HepG2 (cell line): ENCODE results near the gene TNRC18. TPM values are rescaled to one million over a fixed set of nuclear protein-coding genes. Genes with fewer than 3 reads are reported as not detected.

Experiments used
- AGO1 ChIP-seq: fragments of 200-400 bp; formaldehyde crosslinking; IDR thresholded peaks from 2 replicates; pipeline ENCODE4 v1.6.1; 2017; ENCODE audit warnings: mild to moderate bottlenecking, low read depth, low read length, moderate library complexity; ENCODE audit not compliant: poor library complexity, severe bottlenecking
- ETV5 ChIP-seq: IDR thresholded peaks from 2 replicates; pipeline ENCODE4 v1.6.1; 2018; ENCODE audit warnings: missing biosample characterization, missing genetic modification reagents, inconsistent platforms, borderline replicate concordance
- ETV6 ChIP-seq: sonication (generic); formaldehyde crosslinking; conservative IDR thresholded peaks from 2 replicates; pipeline ENCODE4 v1.4.0; 2020; ENCODE audit warnings: missing genetic modification reagents
- FOXA3 ChIP-seq: IDR thresholded peaks from 2 replicates; pipeline ENCODE4 v1.6.1; 2016; ENCODE audit warnings: missing genetic modification reagents, missing compliant biosample characterization
- FOXC1 ChIP-seq: sonication (generic); formaldehyde crosslinking; IDR thresholded peaks from 2 replicates; pipeline ENCODE4 v1.8.0; 2022; ENCODE audit warnings: mild to moderate bottlenecking, missing genetic modification reagents, borderline replicate concordance
- FOXO1 ChIP-seq: sonication (generic); formaldehyde crosslinking; IDR thresholded peaks from 2 replicates; pipeline ENCODE4 v1.4.0; 2020; ENCODE audit warnings: missing genetic modification reagents
- GATAD1 ChIP-seq: IDR thresholded peaks from 2 replicates; pipeline ENCODE4 v1.6.1; 2016; ENCODE audit warnings: missing genetic modification reagents, missing compliant biosample characterization
- HMG20B ChIP-seq: conservative IDR thresholded peaks from 2 replicates; pipeline ENCODE4 v1.6.1; 2016; ENCODE audit warnings: missing genetic modification reagents, missing compliant biosample characterization
- HNRNPK ChIP-seq: fragments of 200-400 bp; formaldehyde crosslinking; IDR thresholded peaks from 2 replicates; pipeline ENCODE4 v1.6.1; 2018; ENCODE audit warnings: low read length, low read depth, moderate library complexity, mild to moderate bottlenecking; ENCODE audit not compliant: poor library complexity, severe bottlenecking
- IRF2 ChIP-seq: IDR thresholded peaks from 2 replicates; pipeline ENCODE4 v1.6.1; 2018; ENCODE audit warnings: missing genetic modification reagents, missing compliant biosample characterization
- KAT8 ChIP-seq: IDR thresholded peaks from 2 replicates; pipeline ENCODE4 v1.6.1; 2016; ENCODE audit warnings: missing genetic modification reagents, missing compliant biosample characterization
- KDM4B ChIP-seq: sonication (generic); formaldehyde crosslinking; IDR thresholded peaks from 2 replicates; pipeline ENCODE4 v1.4.0; 2020; ENCODE audit warnings: missing genetic modification reagents
- KMT2B ChIP-seq: IDR thresholded peaks from 2 replicates; pipeline ENCODE4 v1.6.1; 2016; ENCODE audit warnings: missing genetic modification reagents, missing compliant biosample characterization
- MIER2 ChIP-seq: IDR thresholded peaks from 2 replicates; pipeline ENCODE4 v1.6.1; 2016; ENCODE audit warnings: missing biosample characterization, missing genetic modification reagents
- POLR2G ChIP-seq: fragments of 200-400 bp; formaldehyde crosslinking; IDR thresholded peaks from 2 replicates; pipeline ENCODE4 v1.6.1; 2018; ENCODE audit warnings: mild to moderate bottlenecking, low read depth, low read length, moderate library complexity
- REPIN1 ChIP-seq: sonication (generic); formaldehyde crosslinking; IDR thresholded peaks from 2 replicates; pipeline ENCODE4 v1.8.0; 2022; ENCODE audit warnings: missing genetic modification reagents, low read depth, mild to moderate bottlenecking, borderline replicate concordance
- RFX1 ChIP-seq: fragments of 450-650 bp; IDR thresholded peaks from 2 replicates; pipeline ENCODE4 v1.6.1; 2017
- RXRA ChIP-seq: sonication (generic); formaldehyde crosslinking; IDR thresholded peaks from 2 replicates; pipeline ENCODE4 v1.5.1; 2020; ENCODE audit warnings: missing genetic modification reagents
- SMAD1 ChIP-seq: sonication (generic); formaldehyde crosslinking; IDR thresholded peaks from 2 replicates; pipeline ENCODE4 v1.4.0; 2020; ENCODE audit warnings: missing genetic modification reagents, low read depth, mild to moderate bottlenecking, borderline replicate concordance
- SP4 ChIP-seq: sonication (generic); formaldehyde crosslinking; IDR thresholded peaks from 2 replicates; pipeline ENCODE4 v1.8.1; 2023; ENCODE audit warnings: mild to moderate bottlenecking, missing genetic modification reagents
- SUZ12 ChIP-seq: fragments of 150-350 bp; IDR thresholded peaks from 2 replicates; pipeline ENCODE4 v1.6.1; 2014; ENCODE audit warnings: low read depth, low read length
- YY1 ChIP-seq: IDR thresholded peaks from 2 replicates; pipeline ENCODE4 v1.6.1; 2011; ENCODE audit warnings: low read length, low read depth, moderate library complexity, mild to moderate bottlenecking; ENCODE audit not compliant: insufficient read depth, insufficient replicate concordance
- ZBTB8A ChIP-seq: sonication (generic); formaldehyde crosslinking; IDR thresholded peaks from 2 replicates; pipeline ENCODE4 v1.4.0; 2020; ENCODE audit warnings: mild to moderate bottlenecking, low read depth, missing genetic modification reagents, borderline replicate concordance
- ZNF101 ChIP-seq: sonication (generic); formaldehyde crosslinking; IDR thresholded peaks from 2 replicates; pipeline ENCODE4 v1.4.0; 2020; ENCODE audit warnings: mild to moderate bottlenecking, low read depth, missing genetic modification reagents, borderline replicate concordance
- ZNF30 ChIP-seq: sonication (generic); formaldehyde crosslinking; IDR thresholded peaks from 2 replicates; pipeline ENCODE4 v1.5.0; 2020; ENCODE audit warnings: mild to moderate bottlenecking, missing genetic modification reagents
- ZNF33B ChIP-seq: sonication (generic); formaldehyde crosslinking; IDR thresholded peaks from 2 replicates; pipeline ENCODE4 v1.5.1; 2020; ENCODE audit warnings: mild to moderate bottlenecking, missing genetic modification reagents
- ZNF557 ChIP-seq: sonication (generic); formaldehyde crosslinking; IDR thresholded peaks from 2 replicates; pipeline ENCODE4 v1.4.0; 2020; ENCODE audit warnings: missing genetic modification reagents
- ZNF614 ChIP-seq: IDR thresholded peaks from 2 replicates; pipeline ENCODE4 v1.6.1; 2018; ENCODE audit warnings: missing biosample characterization, missing genetic modification reagents, inconsistent platforms, borderline replicate concordance
- ZNF777 ChIP-seq: sonication (generic); formaldehyde crosslinking; IDR thresholded peaks from 2 replicates; pipeline ENCODE4 v1.4.0; 2020; ENCODE audit warnings: missing genetic modification reagents
- ZNF782 ChIP-seq: sonication (generic); formaldehyde crosslinking; IDR thresholded peaks from 2 replicates; pipeline ENCODE4 v1.4.0; 2020; ENCODE audit warnings: missing genetic modification reagents, mild to moderate bottlenecking, borderline replicate concordance
- ZSCAN29 ChIP-seq: sonication (generic); formaldehyde crosslinking; conservative IDR thresholded peaks from 2 replicates; pipeline ENCODE4 v1.4.0; 2020; ENCODE audit warnings: mild to moderate bottlenecking, missing genetic modification reagents
- polyA plus RNA-seq, 8 experiments: library from polyadenylated mRNA; depleted of rRNA in 3 of 8; stranded (reverse) in 7 of 8; unstranded in 1 of 8; fragments of >200 nt; fragmentation: Illumina TruSeq in 4 of 8; extraction: Trizol in 4 of 8; gene quantifications; 2 replicates each; pipeline versions ENCODE4 v1.2.1 to v1.2.3, GENCODE V29; 2011 to 2016; ENCODE audit warnings: low read depth in 4 of 8, missing spikeins in 1 of 8, mixed read lengths in 1 of 8; ENCODE audit not compliant: insufficient read depth in 1 of 8
- total RNA-seq, 5 experiments: library from RNA; depleted of rRNA; stranded (reverse); fragments of >200 nt; fragmentation: Illumina TruSeq; extraction: Trizol; gene quantifications; 2 replicates each; pipeline ENCODE4 v1.2.3, GENCODE V29; 2016; ENCODE audit warnings: low read depth in 1 of 5
- TF ChIP-seq, protein P1 (sequence below): IDR thresholded peaks from 2 replicates; pipeline ENCODE4 v1.6.1; 2016; ENCODE audit warnings: mild to moderate bottlenecking, missing biosample characterization, missing genetic modification reagents
- TF ChIP-seq, protein P2 (sequence below): sonication (generic); formaldehyde crosslinking; IDR thresholded peaks from 2 replicates; pipeline ENCODE4 v1.4.0; 2020; ENCODE audit warnings: missing genetic modification reagents

The TNRC18 gene
- total and polyA plus RNA-seq, 2 of the 13 experiments (the other 11 are each of a cell fraction or from before 2014, with no cell fraction given): 11.7 to 17.4 TPM

DNA sequence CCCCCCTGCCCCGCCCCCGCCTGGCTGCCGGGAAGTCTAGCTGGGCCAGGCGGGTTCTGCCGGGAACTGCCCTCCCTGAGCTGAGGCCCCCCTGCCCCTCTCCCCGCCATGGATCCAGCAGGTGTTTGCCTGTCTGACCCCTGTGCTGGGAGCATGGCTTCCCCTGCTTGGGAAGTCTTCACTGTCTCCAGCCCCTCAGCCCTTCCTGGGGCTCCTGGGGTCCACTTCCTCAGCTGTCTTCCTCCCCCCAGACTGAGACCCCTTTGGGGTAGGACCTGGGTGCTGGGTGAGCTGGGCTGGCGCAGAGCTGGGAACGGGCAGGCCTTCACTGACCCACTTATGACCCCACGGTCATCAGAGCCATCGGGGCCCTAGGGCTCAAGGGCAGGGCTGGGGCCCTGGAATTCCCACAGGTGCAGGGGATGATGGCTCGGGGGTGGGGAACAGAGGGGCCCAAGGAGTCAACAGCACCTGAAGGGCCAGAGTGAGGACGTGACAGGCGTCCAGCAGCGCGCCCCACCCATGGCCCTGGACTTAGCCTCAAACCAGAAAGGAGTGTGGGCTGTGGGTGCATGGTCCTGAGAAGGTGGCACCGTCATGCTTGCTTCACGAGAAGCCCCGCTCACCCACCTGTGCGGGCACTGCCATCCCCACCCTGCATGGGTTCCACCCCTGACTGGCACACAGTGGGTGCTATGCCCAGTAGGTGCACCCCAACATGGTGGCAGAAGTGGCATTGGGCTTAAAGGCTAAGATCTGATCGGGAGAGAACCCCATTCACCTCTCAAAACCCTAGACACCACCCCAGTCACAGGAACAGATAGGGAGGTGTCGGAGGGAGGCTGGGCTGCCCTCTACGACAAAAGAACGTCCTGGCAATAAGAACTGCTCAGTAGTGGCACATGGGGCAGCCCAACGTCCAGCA is 16.2 kb upstream of the TNRC18 start (continued):
- TF ChIP-seq KMT2B (CRISPR knock-in tag) (no peak), YY1 (peak; percentile 52), ZNF30 (no peak), SMAD1 (CRISPR knock-in tag) (no peak), POLR2G (peak; percentile 71; the same call in 1 of the 2 replicates), RFX1 (no peak), ZNF557 (CRISPR knock-in tag) (no peak), FOXA3 (CRISPR knock-in tag) (peak; percentile 19; the same call in 1 of the 2 replicates), SP4 (CRISPR knock-in tag) (peak; percentile 55; the same call in 1 of the 2 replicates), KAT8 (CRISPR knock-in tag) (no peak; the same call in 1 of the 2 replicates), RXRA (CRISPR knock-in tag) (peak; percentile 94), REPIN1 (CRISPR knock-in tag) (no peak), HNRNPK (no peak), FOXC1 (no peak), ZNF614 (CRISPR knock-in tag) (0 out of 2 replicates have a peak, but pooled peaks have one; percentile 19), SUZ12 (no peak), ZSCAN29 (no peak), ETV6 (no peak), HMG20B (no peak), ZNF101 (CRISPR knock-in tag) (0 out of 2 replicates have a peak, but pooled peaks have one; percentile 14), IRF2 (CRISPR knock-in tag) (no peak), ZBTB8A (CRISPR knock-in tag) (no peak), AGO1 (peak; percentile 93), FOXO1 (0 out of 2 replicates have a peak, but pooled peaks have one; percentile 7), ZNF782 (0 out of 2 replicates have a peak, but pooled peaks have one; percentile 15), MIER2 (CRISPR knock-in tag) (no peak), ETV5 (CRISPR knock-in tag) (no peak), ZNF777 (CRISPR knock-in tag) (no peak), GATAD1 (CRISPR knock-in tag) (peak; percentile 43; the same call in 1 of the 2 replicates), KDM4B (CRISPR knock-in tag) (peak; percentile 70; the same call in 1 of the 2 replicates), ZNF33B (CRISPR knock-in tag) (no peak)
- TF ChIP-seq, protein P1, sequence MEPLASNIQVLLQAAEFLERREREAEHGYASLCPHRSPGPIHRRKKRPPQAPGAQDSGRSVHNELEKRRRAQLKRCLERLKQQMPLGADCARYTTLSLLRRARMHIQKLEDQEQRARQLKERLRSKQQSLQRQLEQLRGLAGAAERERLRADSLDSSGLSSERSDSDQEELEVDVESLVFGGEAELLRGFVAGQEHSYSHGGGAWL (CRISPR knock-in tag): peak; percentile 56
- TF ChIP-seq, protein P2, sequence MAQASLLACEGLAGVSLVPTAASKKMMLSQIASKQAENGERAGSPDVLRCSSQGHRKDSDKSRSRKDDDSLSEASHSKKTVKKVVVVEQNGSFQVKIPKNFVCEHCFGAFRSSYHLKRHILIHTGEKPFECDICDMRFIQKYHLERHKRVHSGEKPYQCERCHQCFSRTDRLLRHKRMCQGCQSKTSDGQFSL (CRISPR knock-in tag): no peak
